ENCODE results near the gene ABCB1. TPM values are rescaled to one million over a fixed set of nuclear protein-coding genes. Genes with fewer than 3 reads are reported as not detected.

The ABCB1 gene
- total and polyA plus RNA-seq, 10 of the 15 experiments (the other 5 are each of a cell fraction or from before 2014, with no cell fraction given), result 0.40 to 13.9 (median 1.9) TPM

- TF ChIP-seq ATF2 (IDR thresholded peaks at IDR 0.05; ENCODE audit: low read length), result no peak
Measured at GRCh38 chr7:87518735-87519134, 81.9 kb downstream of the ABCB1 start (continued).

GRCh38 chr7:87517891-87518290 is 82.8 kb downstream of the ABCB1 start:
- no peak overlapping the region for H2AFZ ChIP-seq (ENCODE audit: control insufficient read depth, low read depth, low read length)
- H3K79me2 ChIP-seq (ENCODE audit: control insufficient read depth, insufficient read depth, low read length), result no peaks in the 10 kb centered on the region
- no TSS peak for BruUV-seq (replicated peaks)
- no peak overlapping the region for H3K27ac ChIP-seq (ENCODE audit: control insufficient read depth, insufficient read depth)
- no peaks in the 10 kb centered on the region for H3K27me3 ChIP-seq (replicated peaks in 1 of 2; ENCODE audit: control insufficient read depth in 2 of 2, insufficient read depth in 2 of 2, low read length in 1 of 2)
- intact Hi-C loops (cut with micrococcal nuclease; ENCODE audit: unreplicated experiment) (no loop called here), in situ Hi-C loops (cut with MboI) (no loop called here)
- no peaks in the 10 kb centered on the region for H3K4me1 ChIP-seq (ENCODE audit: control insufficient read depth, insufficient read depth, low read length)
- ChIA-PET SMC1A (ENCODE audit: uncharacterized antibody, unreplicated experiment) (interaction anchor here (0.7 to 1.5 kb wide), 3 partner anchors 14 to 32 kb away, joined by 3 to 4 read pairs (median 3); no protein-coding TSS in a partner anchor), POLR2A (no interaction called here), RAD21 (ENCODE audit: unreplicated experiment) (no interaction called here), CTCF (interaction anchor here (2.5 kb wide), 1 partner anchor 12 kb away, joined by 13 read pairs; no protein-coding TSS in a partner anchor)
- no peak overlapping the region for H3K4me2 ChIP-seq (ENCODE audit: control insufficient read depth, insufficient read depth)
- no peaks in the 10 kb centered on the region for H3K36me3 ChIP-seq (ENCODE audit: control insufficient read depth in 2 of 2, insufficient read depth in 2 of 2, low read length in 1 of 2)
- ATAC-seq (no peak), FAIRE-seq (no peak), DNase-seq (ENCODE audit: low read depth, low spot score) (no peak)
- no peak overlapping the region for H3K9ac ChIP-seq (ENCODE audit: control insufficient read depth, insufficient read depth, low read length)
- no peaks in the 10 kb centered on the region for H4K20me1 ChIP-seq (ENCODE audit: control insufficient read depth, insufficient read depth)
- H3K4me3 ChIP-seq, result no peak overlapping the region
- H3K9me3 ChIP-seq (replicated peaks; ENCODE audit: control insufficient read depth, insufficient read depth, low read length), result no peaks in the 10 kb centered on the region
- WGBS (ENCODE audit: insufficient coverage, insufficient replicate concordance, low lambda C conversion rate, missing lambda C conversion rate), result 62% methylated on average over 3 of the region's 3 CpGs
- TF ChIP-seq STAT1 (conservative IDR thresholded peaks at IDR 0.05) (no peak), PKNOX1 (IDR thresholded peaks at IDR 0.05) (no peak), ELK1 (IDR thresholded peaks at IDR 0.05; ENCODE audit: low read depth, low read length) (no peak), ZBTB33 (IDR thresholded peaks at IDR 0.05) (no peak), HDAC2 (IDR thresholded peaks at IDR 0.05) (no peak), REST (IDR thresholded peaks at IDR 0.05; ENCODE audit: low read depth, low read length) (no peak), PRDM15 (CRISPR knock-in tag; IDR thresholded peaks at IDR 0.05) (no peak), RAD51 (IDR thresholded peaks at IDR 0.05) (no peak)

All from GM12878 (cell line).